Gastrocnemius medialis (tissue), 4 donors: ENCODE data around the gene DEPDC7.

Experiments used
- POLR2A ChIP-seq, 2 donors: fragments of 450-650 bp; IDR thresholded peaks; one replicate each; pipeline ENCODE4 v1.6.1; 2017; ENCODE audit warnings: antibody characterized with exemption in 2 of 2, mild to moderate bottlenecking in 2 of 2, moderate library complexity in 2 of 2
- TF ChIP-seq, protein P1 (sequence below), 5 experiments: fragments of 450-650 bp in 3 of 5; fragments of 200-600 bp in 2 of 5; sonication (generic) in 2 of 5; IDR thresholded peaks in 4 of 5; conservative IDR thresholded peaks in 1 of 5; 1 replicate in 4 of 5; 2 replicates in 1 of 5; pipeline ENCODE4 v1.5.1; 2016 to 2019; ENCODE audit warnings: antibody characterized with exemption in 5 of 5, mild to moderate bottlenecking in 3 of 5, moderate library complexity in 3 of 5

DNA sequence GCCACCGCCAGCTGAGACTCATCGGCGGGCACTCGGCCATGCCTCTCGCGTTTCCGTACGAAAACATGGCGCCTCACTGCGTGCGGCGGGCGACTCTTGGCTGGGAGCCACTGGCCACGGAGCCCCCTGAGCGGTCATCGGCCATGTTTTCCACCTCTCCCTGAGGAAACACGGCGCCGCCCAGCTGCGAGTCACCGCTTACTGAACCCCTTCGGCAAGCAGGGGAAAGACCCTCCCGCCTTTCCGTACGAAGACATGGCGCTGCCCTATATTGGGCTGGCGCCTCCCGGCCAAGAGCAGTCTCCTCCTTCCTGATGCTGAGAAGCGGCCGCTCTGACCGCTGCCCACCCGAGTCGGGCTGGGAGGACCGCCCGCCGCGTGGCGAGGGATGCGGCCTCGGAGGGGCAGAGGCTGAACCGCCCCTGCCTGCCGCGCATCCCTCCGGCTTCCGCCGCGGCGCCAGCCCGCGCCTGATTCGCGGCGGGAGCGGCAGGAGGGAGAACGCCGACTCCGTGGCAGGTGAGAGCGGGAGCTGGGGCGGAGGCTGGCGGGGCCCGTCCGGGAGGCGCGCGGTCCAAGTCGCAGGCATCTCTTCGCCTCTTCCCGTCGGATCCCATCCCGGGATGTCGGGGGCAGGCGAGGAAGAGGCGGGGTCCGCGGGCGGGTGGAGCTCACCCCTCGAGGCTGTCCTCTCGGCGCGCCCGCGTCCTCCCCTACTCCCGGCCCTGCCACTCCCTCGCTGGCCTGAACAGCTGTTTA is 23.8 kb downstream of the DEPDC7 start, which contains the start of gene TCP11L1:
- TF ChIP-seq, protein P1, sequence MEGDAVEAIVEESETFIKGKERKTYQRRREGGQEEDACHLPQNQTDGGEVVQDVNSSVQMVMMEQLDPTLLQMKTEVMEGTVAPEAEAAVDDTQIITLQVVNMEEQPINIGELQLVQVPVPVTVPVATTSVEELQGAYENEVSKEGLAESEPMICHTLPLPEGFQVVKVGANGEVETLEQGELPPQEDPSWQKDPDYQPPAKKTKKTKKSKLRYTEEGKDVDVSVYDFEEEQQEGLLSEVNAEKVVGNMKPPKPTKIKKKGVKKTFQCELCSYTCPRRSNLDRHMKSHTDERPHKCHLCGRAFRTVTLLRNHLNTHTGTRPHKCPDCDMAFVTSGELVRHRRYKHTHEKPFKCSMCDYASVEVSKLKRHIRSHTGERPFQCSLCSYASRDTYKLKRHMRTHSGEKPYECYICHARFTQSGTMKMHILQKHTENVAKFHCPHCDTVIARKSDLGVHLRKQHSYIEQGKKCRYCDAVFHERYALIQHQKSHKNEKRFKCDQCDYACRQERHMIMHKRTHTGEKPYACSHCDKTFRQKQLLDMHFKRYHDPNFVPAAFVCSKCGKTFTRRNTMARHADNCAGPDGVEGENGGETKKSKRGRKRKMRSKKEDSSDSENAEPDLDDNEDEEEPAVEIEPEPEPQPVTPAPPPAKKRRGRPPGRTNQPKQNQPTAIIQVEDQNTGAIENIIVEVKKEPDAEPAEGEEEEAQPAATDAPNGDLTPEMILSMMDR (IDR thresholded peaks at IDR 0.05 in 4 of 5, conservative IDR thresholded peaks at IDR 0.05 in 1 of 5), result no peak
- TF ChIP-seq POLR2A (IDR thresholded peaks at IDR 0.05), result peak; percentile 51 to 64
